CD4-positive, alpha-beta T cell treated with Interleukin-6 at 100 ng/mL for 8 hours (primary cell): ENCODE measurements around the gene FNDC1.

Source experiments
- DNase-seq: peaks from one replicate; pipeline ENCODE4 v3.0.0-alpha.2; 2020; ENCODE audit warnings: mixed read lengths, low spot score

FNDC1 gene

GRCh38 chr6:159308198-159308597, 139.0 kb downstream of the FNDC1 start:
- no peak for DNase-seq

DNA sequence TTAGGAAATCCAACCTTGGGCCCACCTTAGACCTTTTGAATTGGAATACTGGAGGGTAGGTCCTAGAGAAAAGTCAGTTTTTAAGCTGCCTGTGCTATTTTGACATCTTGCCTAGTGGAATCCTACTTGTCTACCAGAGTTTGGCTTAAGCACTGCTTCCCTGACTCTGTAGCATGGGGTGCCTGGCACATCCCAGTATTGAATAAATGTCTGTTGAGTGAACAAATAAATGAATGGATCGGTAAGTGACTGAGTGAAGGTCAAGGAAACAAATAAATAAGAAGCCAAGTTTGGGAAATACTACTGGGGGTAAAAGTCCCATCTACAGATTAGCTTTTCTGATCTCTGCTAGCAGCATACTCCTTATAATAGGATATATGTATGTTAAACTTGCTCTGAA, 140.5 kb downstream of the FNDC1 start:
- no peak for DNase-seq

DNA sequence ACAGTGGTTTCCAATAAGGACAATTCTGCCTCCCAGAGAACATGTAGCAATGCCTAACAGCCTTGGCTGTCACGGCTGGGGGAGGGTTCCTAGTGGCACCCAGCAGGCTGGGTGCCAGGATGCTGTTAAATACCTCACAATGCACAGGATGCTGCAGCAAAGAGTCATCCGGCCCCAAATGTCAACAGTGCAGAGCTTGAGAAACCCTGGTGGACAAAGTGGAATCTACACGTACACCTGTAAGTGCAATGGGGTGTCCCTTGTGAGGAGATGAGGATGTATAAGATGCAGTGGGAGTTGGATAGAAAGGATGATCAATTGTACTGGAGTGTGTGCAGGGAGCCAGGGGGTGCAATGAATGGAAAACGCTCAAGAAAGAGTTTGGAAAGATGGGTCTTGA, 142.4 kb downstream of the FNDC1 start:
- no peak for DNase-seq

GRCh38 chr6:159312206-159312605, 143.0 kb downstream of the FNDC1 start:
- DNase-seq = no peak

- DNase-seq = no peak
Observed at GRCh38 chr6:159313018-159313417, 143.8 kb downstream of the FNDC1 start.

- no peak for DNase-seq
Observed at GRCh38 chr6:159315562-159315961, 146.4 kb downstream of the FNDC1 start.

DNA sequence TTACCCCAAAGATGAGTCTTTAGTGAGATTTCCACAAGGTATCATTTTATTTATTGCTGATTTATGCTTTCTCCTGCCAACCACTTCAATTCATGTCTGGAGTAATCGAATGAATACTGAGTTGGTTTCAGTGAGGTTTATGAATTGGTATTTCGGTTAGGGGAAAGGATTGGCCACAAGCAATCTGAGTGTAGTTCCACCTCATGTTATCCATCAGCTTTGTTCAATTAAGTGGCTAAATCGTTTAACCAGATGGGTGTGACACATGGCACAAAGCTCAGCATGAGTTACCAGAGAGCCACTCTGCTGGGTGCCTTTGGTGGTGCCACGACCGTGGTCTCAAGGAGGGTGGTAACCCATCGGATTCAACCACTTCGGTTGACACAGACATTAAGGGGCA, 148.2 kb downstream of the FNDC1 start:
- no peak for DNase-seq

DNA sequence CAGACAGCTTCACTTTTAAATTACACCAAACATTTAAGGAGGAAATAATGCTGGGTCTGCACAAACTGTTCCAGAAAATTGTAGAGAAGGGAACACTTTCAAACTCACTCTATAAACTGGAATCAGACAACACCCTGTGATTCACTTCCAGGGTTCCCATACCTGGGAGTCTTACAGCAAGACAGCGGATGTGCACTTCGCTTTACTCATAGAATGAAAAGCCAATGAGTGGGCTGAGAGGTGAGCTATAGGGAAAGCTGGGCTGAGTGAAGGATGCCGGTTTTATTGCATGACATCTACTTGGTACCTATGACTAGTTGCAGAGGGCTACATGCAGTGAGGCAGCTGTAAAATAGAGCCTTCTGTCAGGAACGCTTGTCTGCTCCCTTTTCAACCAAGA, 152.1 kb downstream of the FNDC1 start:
- DNase-seq = no peak
